Limb (tissue), 2 donors: ENCODE measurements around the gene CD55.
"Not testable (repeated sequence)": the region's sequence is repeated elsewhere in the genome, so short reads cannot be mapped to it uniquely, and the experiment has no call there.

Source experiments
- DNase-seq, 2 donors: peaks; one replicate each; pipeline ENCODE4 v3.0.0-alpha.2; 2016; ENCODE audit errors: extremely low spot score in 2 of 2

CD55 gene

GRCh38 chr1:207304710-207305488 is 16.6 kb upstream of the CD55 start:
- no peak for DNase-seq

- DNase-seq, result no peak
Measured at GRCh38 chr1:207305489-207305873, 16.0 kb upstream of the CD55 start.

- DNase-seq, result no peak
Measured at GRCh38 chr1:207306023-207306422, 15.5 kb upstream of the CD55 start.

GRCh38 chr1:207306603-207307002 is 14.9 kb upstream of the CD55 start:
- DNase-seq, result no peak

GRCh38 chr1:207308451-207309190 is 12.9 kb upstream of the CD55 start:
- DNase-seq, result no peak

- no peak for DNase-seq
Measured at GRCh38 chr1:207309745-207310273, 11.7 kb upstream of the CD55 start.

- no peak for DNase-seq
Measured at GRCh38 chr1:207311888-207312603, 9.4 kb upstream of the CD55 start.

- no peak for DNase-seq
Measured at GRCh38 chr1:207312604-207312920, 8.9 kb upstream of the CD55 start.

GRCh38 chr1:207313131-207313530 is 8.3 kb upstream of the CD55 start:
- no peak for DNase-seq

- no peak for DNase-seq
Measured at GRCh38 chr1:207314816-207315215, 6.7 kb upstream of the CD55 start.

GRCh38 chr1:207315435-207315834 is 6.0 kb upstream of the CD55 start:
- DNase-seq, result no peak

GRCh38 chr1:207316141-207316540 is 5.3 kb upstream of the CD55 start:
- no peak for DNase-seq

- DNase-seq, result no peak
Measured at GRCh38 chr1:207316622-207317391, 4.7 kb upstream of the CD55 start.

GRCh38 chr1:207317561-207317960 is 3.9 kb upstream of the CD55 start:
- no peak for DNase-seq

GRCh38 chr1:207318072-207318619 is 3.3 kb upstream of the CD55 start:
- DNase-seq, result no peak

- DNase-seq, result no peak
Measured at GRCh38 chr1:207319199-207319598, 2.3 kb upstream of the CD55 start.

GRCh38 chr1:207320105-207320504 is 1.4 kb upstream of the CD55 start:
- not testable (repeated sequence) for DNase-seq

GRCh38 chr1:207321790-207322645 is 540 bp downstream of the CD55 start:
- DNase-seq, result no peak

GRCh38 chr1:207323425-207324225 is 2.1 kb downstream of the CD55 start:
- DNase-seq, result no peak
